NCI-H1105 treated with DMSO at 0.1 percent for 48 hours (cell line): ENCODE results near the gene SEMA6D.

Experiments used
- DNase-seq: peaks from one replicate; lab custom pipeline; 2025; lab: John Stamatoyannopoulos, UW

Gene SEMA6D

GRCh38 chr15:47788685-47789084 lies 71.4 kb downstream of the SEMA6D start:
- no peak for DNase-seq

GRCh38 chr15:47791161-47791560 lies 73.9 kb downstream of the SEMA6D start:
- no peak for DNase-seq

- DNase-seq: no peak
Observed at GRCh38 chr15:47792231-47792630, 74.9 kb downstream of the SEMA6D start.

- DNase-seq: no peak
Observed at GRCh38 chr15:47794252-47794914, 77.1 kb downstream of the SEMA6D start.

GRCh38 chr15:47795864-47796263 lies 78.6 kb downstream of the SEMA6D start:
- DNase-seq: no peak

GRCh38 chr15:47796339-47796738 lies 79.0 kb downstream of the SEMA6D start:
- DNase-seq: no peak

GRCh38 chr15:47796830-47797229 lies 79.5 kb downstream of the SEMA6D start:
- DNase-seq: no peak

GRCh38 chr15:47801522-47801921 lies 84.2 kb downstream of the SEMA6D start:
- peak; percentile 48 for DNase-seq

- DNase-seq: no peak
Observed at GRCh38 chr15:47802216-47802615, 84.9 kb downstream of the SEMA6D start.

GRCh38 chr15:47803767-47804166 lies 86.5 kb downstream of the SEMA6D start:
- DNase-seq: no peak

GRCh38 chr15:47804733-47805132 lies 87.4 kb downstream of the SEMA6D start:
- DNase-seq: no peak

- DNase-seq: no peak
Observed at GRCh38 chr15:47806008-47806407, 88.7 kb downstream of the SEMA6D start.

- no peak for DNase-seq
Observed at GRCh38 chr15:47811172-47811571, 93.9 kb downstream of the SEMA6D start.

- DNase-seq: no peak
Observed at GRCh38 chr15:47812470-47812999, 95.2 kb downstream of the SEMA6D start.

GRCh38 chr15:47813748-47814384 lies 96.6 kb downstream of the SEMA6D start:
- peak; percentile 13 for DNase-seq

- DNase-seq: no peak
Observed at GRCh38 chr15:47814620-47815019, 97.3 kb downstream of the SEMA6D start.

GRCh38 chr15:47817969-47818548 lies 100.8 kb downstream of the SEMA6D start:
- DNase-seq: no peak

- DNase-seq: no peak
Observed at GRCh38 chr15:47819158-47819557, 101.9 kb downstream of the SEMA6D start.

GRCh38 chr15:47820057-47820746 lies 102.9 kb downstream of the SEMA6D start:
- DNase-seq: no peak

GRCh38 chr15:47820747-47821319 lies 103.5 kb downstream of the SEMA6D start:
- DNase-seq: no peak

- no peak for DNase-seq
Observed at GRCh38 chr15:47822048-47822447, 104.7 kb downstream of the SEMA6D start.
